Right lobe of liver (tissue), 6 donors: ENCODE data around the gene CST6. TPM values are rescaled to one million over a fixed set of nuclear protein-coding genes. Genes with fewer than 3 reads are reported as not detected.

Source experiments
- ATAC-seq, 4 donors: fragments of 200-7000 bp; cut with Tn5 transposase; one replicate each; pipeline ENCODE4 v1.9.1; 2020; ENCODE audit warnings: mild to moderate bottlenecking in 4 of 4, moderate library complexity in 4 of 4
- DNase-seq, 3 donors: peaks; one replicate each; pipeline ENCODE4 v3.0.0-alpha.2; 2020
- H3K27ac ChIP-seq, 3 donors: fragments of 200-600 bp; one replicate each; pipeline ENCODE4 v1.8.0; 2022
- H3K27me3 ChIP-seq, 2 donors: fragments of 200-600 bp; one replicate each; pipeline ENCODE4 v1.8.0; 2022
- H3K36me3 ChIP-seq, 4 donors: fragments of 200-600 bp; sonication (generic) in 1 of 4; one replicate each; pipeline versions ENCODE4 v1.5.1 to v1.8.0; 2017 to 2022; ENCODE audit warnings: control low read depth in 1 of 4
- H3K4me1 ChIP-seq, 4 donors: fragments of 200-600 bp; sonication (generic) in 1 of 4; one replicate each; pipeline versions ENCODE4 v1.5.1 to v1.8.0; 2017 to 2022; ENCODE audit warnings: control low read depth in 1 of 4
- H3K4me3 ChIP-seq, 3 donors: fragments of 200-600 bp; one replicate each; pipeline ENCODE4 v1.8.0; 2022
- H3K9me3 ChIP-seq, 4 donors: fragments of 200-600 bp; sonication (generic) in 1 of 4; one replicate each; pipeline versions ENCODE4 v1.5.1 to v1.8.0; 2017 to 2022; ENCODE audit warnings: control low read depth in 1 of 4
- POLR2A ChIP-seq: fragments of 450-650 bp; IDR thresholded peaks from one replicate; pipeline ENCODE4 v1.6.1; 2017; ENCODE audit warnings: antibody characterized with exemption, mild to moderate bottlenecking
- WGBS: methylation state at CpG from one replicate; pipeline ENCODE4 v1.1.6; 2018; ENCODE audit warnings: low coverage, low lambda C conversion rate; ENCODE audit not compliant: insufficient coverage; ENCODE audit errors: missing lambda C conversion rate; 5-methylcytosine and 5-hydroxymethylcytosine counted together
- intact Hi-C, 2 donors: fragments of 100-400 bp; cut with DNase I; formaldehyde crosslinking; loops; one replicate each; pipeline versions ENCODE4 v1.11.2 to v1.14.1; 2022
- total RNA-seq, 6 experiments: library from RNA; depleted of rRNA in 2 of 6; stranded (reverse); fragments of >200 nt in 2 of 6; fragmentation: NEBNext Ultra II Directional in 3 of 6; extraction: Animal tissue kit (Norgen Biotek cat#: 25700) in 3 of 6; gene quantifications; one replicate each; pipeline versions ENCODE4 v1.1.0 to v1.2.4, GENCODE V29; 2016 to 2023
- TF ChIP-seq, protein P1 (sequence below), 4 donors: fragments of 200-600 bp in 3 of 4; fragments of 450-650 bp in 1 of 4; IDR thresholded peaks; one replicate each; pipeline versions ENCODE4 v1.5.1 to v1.8.0; 2016 to 2022; ENCODE audit warnings: antibody characterized with exemption in 4 of 4, mild to moderate bottlenecking in 2 of 4
- donor health status: DM: no; HTN: yes; CAD: no.
- donor health status: DM: no; HTN: no; CAD: no.
- donor health status: DM: no; HTN: no; CAD: no.
- donor health status: DM: no; HTN: yes; CAD: no.
- donor health status: DM: no; HTN: yes; CAD: no.

Gene CST6
- total RNA-seq, 6 experiments from 2014 or later = not detected

DNA sequence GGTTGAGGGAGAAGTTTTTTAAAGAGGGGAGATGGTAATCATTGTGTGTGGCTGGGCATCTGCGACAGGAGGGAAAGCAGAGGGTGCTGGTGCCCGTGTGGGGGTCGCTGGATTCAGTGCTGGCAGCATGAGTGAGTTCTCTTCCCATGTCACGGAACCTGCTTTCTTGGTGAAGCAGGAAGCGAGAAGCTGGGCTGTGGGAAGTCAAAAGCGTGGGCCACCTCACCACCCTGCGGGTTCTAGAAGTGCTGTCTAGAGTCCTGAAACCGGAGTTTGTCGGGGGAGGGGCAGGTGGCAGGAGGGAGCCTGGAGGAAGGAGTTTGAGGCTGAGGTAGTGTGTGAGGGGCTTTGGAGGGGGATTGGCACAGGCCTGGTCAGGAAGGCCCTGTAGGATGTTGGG lies 36.0 kb upstream of the CST6 start:
- no peak for ATAC-seq
- intact Hi-C loops = no loop called here
- Histone ChIP-seq H3K27ac (no peak overlapping the region), H3K9me3 (no peaks in the 10 kb centered on the region), H3K4me3 (no peak overlapping the region), H3K27me3 (no peaks in the 10 kb centered on the region), H3K36me3 (peaks cover 0 to 40% (median 17%) of the 10 kb centered on the region in 4 donors), H3K4me1 (no peaks in the 10 kb centered on the region)
- WGBS = 92% methylated on average over 6 of the region's 9 CpGs
- DNase-seq = no peak
- TF ChIP-seq, protein P1, sequence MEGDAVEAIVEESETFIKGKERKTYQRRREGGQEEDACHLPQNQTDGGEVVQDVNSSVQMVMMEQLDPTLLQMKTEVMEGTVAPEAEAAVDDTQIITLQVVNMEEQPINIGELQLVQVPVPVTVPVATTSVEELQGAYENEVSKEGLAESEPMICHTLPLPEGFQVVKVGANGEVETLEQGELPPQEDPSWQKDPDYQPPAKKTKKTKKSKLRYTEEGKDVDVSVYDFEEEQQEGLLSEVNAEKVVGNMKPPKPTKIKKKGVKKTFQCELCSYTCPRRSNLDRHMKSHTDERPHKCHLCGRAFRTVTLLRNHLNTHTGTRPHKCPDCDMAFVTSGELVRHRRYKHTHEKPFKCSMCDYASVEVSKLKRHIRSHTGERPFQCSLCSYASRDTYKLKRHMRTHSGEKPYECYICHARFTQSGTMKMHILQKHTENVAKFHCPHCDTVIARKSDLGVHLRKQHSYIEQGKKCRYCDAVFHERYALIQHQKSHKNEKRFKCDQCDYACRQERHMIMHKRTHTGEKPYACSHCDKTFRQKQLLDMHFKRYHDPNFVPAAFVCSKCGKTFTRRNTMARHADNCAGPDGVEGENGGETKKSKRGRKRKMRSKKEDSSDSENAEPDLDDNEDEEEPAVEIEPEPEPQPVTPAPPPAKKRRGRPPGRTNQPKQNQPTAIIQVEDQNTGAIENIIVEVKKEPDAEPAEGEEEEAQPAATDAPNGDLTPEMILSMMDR (IDR thresholded peaks at IDR 0.05) = no peak
- TF ChIP-seq POLR2A = no peak

DNA sequence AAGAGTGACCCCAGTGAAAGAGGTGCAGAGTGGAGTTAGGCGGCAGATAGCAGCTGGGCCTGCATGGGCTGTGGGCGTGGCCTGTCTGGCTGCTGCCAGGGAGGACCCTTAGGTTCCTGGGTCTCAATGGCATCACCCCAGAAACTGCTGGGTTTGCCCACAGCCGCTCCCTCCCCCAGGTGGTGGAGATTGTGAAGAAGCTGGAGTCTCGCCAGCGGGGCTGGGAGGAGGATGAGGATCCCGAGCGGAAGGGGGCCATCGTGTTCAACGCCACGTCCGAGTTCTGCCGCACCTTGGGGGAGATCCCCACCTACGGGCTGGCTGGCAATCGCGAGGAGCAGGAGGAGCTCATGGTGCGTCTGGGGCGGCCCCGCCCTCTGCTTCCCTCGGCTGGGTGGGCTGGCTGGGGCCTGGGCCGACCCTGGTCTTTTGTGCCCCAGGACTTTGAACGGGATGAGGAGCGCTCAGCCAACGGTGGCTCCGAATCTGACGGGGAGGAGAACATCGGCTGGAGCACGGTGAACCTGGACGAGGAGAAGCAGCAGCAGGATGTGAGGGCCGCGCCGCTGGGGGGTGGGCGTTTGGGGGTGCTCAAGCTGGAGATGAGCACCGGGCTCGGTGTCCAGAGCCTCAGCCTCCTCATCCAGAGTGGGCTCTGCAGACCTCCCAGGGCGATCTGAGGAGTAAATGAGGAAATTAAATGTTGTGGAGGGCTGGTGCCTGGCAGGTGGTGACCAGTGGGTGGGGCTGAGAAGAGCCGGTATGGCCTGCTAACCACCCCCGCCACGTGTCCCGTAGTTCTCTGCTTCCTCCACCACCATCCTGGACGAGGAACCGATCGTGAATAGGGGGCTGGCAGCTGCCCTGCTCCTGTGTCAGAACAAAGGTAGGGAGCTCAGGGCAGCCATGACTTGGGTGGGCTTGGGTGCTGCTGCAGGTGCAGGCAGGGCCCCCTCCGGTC lies 35.3 kb upstream of the CST6 start:
- no peak overlapping the region for H3K27ac ChIP-seq
- no peak overlapping the region for H3K4me3 ChIP-seq
- DNase-seq (no peak), ATAC-seq (no peak)
- intact Hi-C loops = no loop called here
- H3K27me3 ChIP-seq = no peaks in the 10 kb centered on the region
- 95% methylated on average over 8 of the region's 43 CpGs for WGBS
- H3K4me1 ChIP-seq = no peaks in the 10 kb centered on the region
- TF ChIP-seq, protein P1 (IDR thresholded peaks at IDR 0.05) = no peak
- TF ChIP-seq POLR2A = no peak
- H3K36me3 ChIP-seq = peaks cover 0 to 40% (median 17%) of the 10 kb centered on the region in 4 donors
- no peaks in the 10 kb centered on the region for H3K9me3 ChIP-seq

DNA sequence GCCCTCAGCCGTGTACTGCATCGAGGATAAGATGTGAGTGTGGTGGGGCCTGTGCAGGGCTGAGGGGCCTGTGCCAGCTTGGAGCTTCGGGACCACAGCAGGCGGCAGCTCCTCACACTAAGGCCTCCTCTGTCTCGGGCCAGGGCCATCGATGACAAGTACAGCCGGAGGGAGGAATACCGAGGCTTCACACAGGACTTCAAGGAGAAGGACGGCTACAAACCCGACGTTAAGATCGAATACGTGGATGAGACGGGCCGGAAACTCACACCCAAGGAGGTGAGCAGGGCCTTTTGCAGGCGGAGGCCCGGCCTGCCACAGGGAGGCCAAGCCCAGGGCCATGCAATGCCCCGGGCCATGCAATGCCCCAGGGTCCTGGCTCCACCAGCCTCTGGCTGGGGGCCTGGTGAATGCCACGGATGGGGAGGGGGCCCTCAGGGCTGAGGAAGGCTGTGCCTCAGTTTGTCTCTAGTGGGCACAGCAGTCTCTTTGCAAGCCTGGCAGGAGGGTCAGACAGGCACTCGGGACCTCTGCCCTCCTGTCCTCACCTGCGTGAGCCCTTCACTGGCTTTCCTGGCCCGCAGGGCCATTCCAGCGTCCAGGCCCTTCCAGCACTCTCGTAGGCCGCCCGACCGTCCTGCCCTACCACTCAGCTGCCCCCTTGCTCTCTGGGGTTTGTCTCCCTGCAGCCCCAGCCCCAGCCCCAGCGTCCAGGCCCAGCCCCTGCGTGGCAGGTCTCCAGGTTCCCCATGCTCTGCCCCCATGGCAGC lies 34.0 kb upstream of the CST6 start:
- Histone ChIP-seq H3K9me3 (no peaks in the 10 kb centered on the region), H3K27ac (no peak overlapping the region), H3K27me3 (no peaks in the 10 kb centered on the region), H3K4me1 (no peaks in the 10 kb centered on the region), H3K36me3 (peaks cover 0 to 33% (median 17%) of the 10 kb centered on the region in 4 donors), H3K4me3 (no peak overlapping the region)
- 88% methylated on average over 10 of the region's 29 CpGs for WGBS
- no peak for TF ChIP-seq POLR2A
- TF ChIP-seq, protein P1 (IDR thresholded peaks at IDR 0.05) = no peak
- ATAC-seq (peak in 1 of 4 donors; percentile 15), DNase-seq (no peak)
- intact Hi-C loops = no loop called here

DNA sequence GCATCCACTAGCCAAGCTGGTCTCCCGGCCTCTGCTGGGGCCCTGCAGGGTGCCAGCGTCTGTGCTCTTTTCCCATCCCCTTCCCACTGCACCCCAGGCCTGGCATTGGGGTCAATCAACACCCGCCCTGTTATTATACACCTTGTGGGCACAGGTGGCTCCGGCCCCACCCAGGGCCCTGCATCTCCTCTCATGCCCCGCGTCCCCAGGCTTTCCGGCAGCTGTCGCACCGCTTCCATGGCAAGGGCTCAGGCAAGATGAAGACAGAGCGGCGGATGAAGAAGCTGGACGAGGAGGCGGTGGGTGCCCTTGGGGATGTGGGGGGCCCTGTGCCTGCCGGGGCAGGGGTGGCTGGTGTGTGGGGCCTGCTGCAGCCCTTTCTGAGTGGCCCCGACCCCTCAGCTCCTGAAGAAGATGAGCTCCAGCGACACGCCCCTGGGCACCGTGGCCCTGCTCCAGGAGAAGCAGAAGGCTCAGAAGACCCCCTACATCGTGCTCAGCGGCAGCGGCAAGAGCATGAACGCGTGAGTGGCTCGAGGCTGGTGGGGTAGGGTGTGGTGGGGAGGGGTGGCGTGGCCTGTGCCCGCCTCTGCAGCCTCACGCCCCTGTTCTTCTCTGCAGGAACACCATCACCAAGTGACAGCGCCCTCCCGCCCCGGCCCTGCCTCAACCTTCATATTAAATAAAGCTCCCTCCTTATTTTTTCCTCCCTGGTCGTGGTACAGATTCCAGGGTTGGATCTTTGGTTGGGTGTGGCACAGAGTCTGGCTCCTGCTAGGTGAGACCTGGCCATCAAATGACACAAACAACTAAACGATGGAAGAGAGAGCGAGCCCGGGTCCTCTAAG lies 33.2 kb upstream of the CST6 start:
- no peak for ATAC-seq
- TF ChIP-seq, protein P1 (IDR thresholded peaks at IDR 0.05) = no peak
- TF ChIP-seq POLR2A = no peak
- H3K27me3 ChIP-seq = no peaks in the 10 kb centered on the region
- 87% methylated on average over 9 of the region's 34 CpGs for WGBS
- intact Hi-C loops = no loop called here
- peaks cover 0 to 33% (median 16%) of the 10 kb centered on the region in 4 donors for H3K36me3 ChIP-seq
- no peak for DNase-seq
- no peaks in the 10 kb centered on the region for H3K4me1 ChIP-seq
- H3K27ac ChIP-seq = no peak overlapping the region
- H3K4me3 ChIP-seq = no peak overlapping the region
- H3K9me3 ChIP-seq = no peaks in the 10 kb centered on the region
